ENCODE measurements around the gene FAM193B. TPM values are rescaled to one million over a fixed set of nuclear protein-coding genes. Genes with fewer than 3 reads are reported as not detected.

Gene FAM193B
- total RNA-seq, 1 donor from 2014 or later, result 71.2 TPM

GRCh38 chr5:177524941-177525655, 29.3 kb downstream of the FAM193B start:
- H3K4me3 Mint-ChIP-seq, result no peak overlapping the region
- H3K27me3 Mint-ChIP-seq, result no peaks in the 10 kb centered on the region
- intact Hi-C loops (cut with micrococcal nuclease), result no loop called here

GRCh38 chr5:177524539-177524900, 29.8 kb downstream of the FAM193B start:
- Mint-ChIP-seq H3K27ac (no peak overlapping the region), H3K4me3 (no peak overlapping the region), H3K9me3 (no peaks in the 10 kb centered on the region), H3K27me3 (no peaks in the 10 kb centered on the region), H3K36me3 (ENCODE audit: low read depth) (peaks cover 19% of the 10 kb centered on the region), H3K4me1 (peaks cover 9% of the 10 kb centered on the region)
- DNase-seq, result no peak
- intact Hi-C loops (cut with micrococcal nuclease), result no loop called here

More at GRCh38 chr5:177524941-177525655, 29.3 kb downstream of the FAM193B start:
- Mint-ChIP-seq H3K9me3 (no peaks in the 10 kb centered on the region), H3K36me3 (ENCODE audit: low read depth) (peaks cover 19% of the 10 kb centered on the region), H3K4me1 (peaks cover 9% of the 10 kb centered on the region), H3K27ac (no peak overlapping the region)
- DNase-seq, result no peak

GRCh38 chr5:177523711-177524538, 30.4 kb downstream of the FAM193B start:
- intact Hi-C loops (cut with micrococcal nuclease), result no loop called here
- no peak overlapping the region for H3K4me3 Mint-ChIP-seq
- no peaks in the 10 kb centered on the region for H3K27me3 Mint-ChIP-seq
- peaks cover 9% of the 10 kb centered on the region for H3K4me1 Mint-ChIP-seq
- H3K27ac Mint-ChIP-seq, result no peak overlapping the region
- no peaks in the 10 kb centered on the region for H3K9me3 Mint-ChIP-seq
- DNase-seq, result no peak
- H3K36me3 Mint-ChIP-seq (ENCODE audit: low read depth), result peaks cover 19% of the 10 kb centered on the region

GRCh38 chr5:177520916-177521513, 33.3 kb downstream of the FAM193B start:
- H3K36me3 Mint-ChIP-seq (ENCODE audit: low read depth), result peaks cover 31% of the 10 kb centered on the region
- DNase-seq, result no peak
- peak overlapping the region; percentile 26 for H3K27ac Mint-ChIP-seq
- H3K27me3 Mint-ChIP-seq, result no peaks in the 10 kb centered on the region
- intact Hi-C loops (cut with micrococcal nuclease), result no loop called here
- peaks cover 19% of the 10 kb centered on the region for H3K4me1 Mint-ChIP-seq
- no peak overlapping the region for H3K4me3 Mint-ChIP-seq
- no peaks in the 10 kb centered on the region for H3K9me3 Mint-ChIP-seq

- H3K4me1 Mint-ChIP-seq, result peaks cover 25% of the 10 kb centered on the region
- intact Hi-C loops (cut with micrococcal nuclease), result no loop called here
- DNase-seq, result no peak
- no peaks in the 10 kb centered on the region for H3K27me3 Mint-ChIP-seq
- no peaks in the 10 kb centered on the region for H3K9me3 Mint-ChIP-seq
- H3K36me3 Mint-ChIP-seq (ENCODE audit: low read depth), result peaks cover 33% of the 10 kb centered on the region
- no peak overlapping the region for H3K4me3 Mint-ChIP-seq
- H3K27ac Mint-ChIP-seq, result no peak overlapping the region
Observed at GRCh38 chr5:177520271-177520670, 34.1 kb downstream of the FAM193B start.

- peaks cover 28% of the 10 kb centered on the region for H3K4me1 Mint-ChIP-seq
- H3K4me3 Mint-ChIP-seq, result no peak overlapping the region
- intact Hi-C loops (cut with micrococcal nuclease), result loop anchor here (5.0 kb wide), 2 partner anchors 33 to 387 kb away; partner anchors contain the start of genes FAM193B and NSD1
- no peaks in the 10 kb centered on the region for H3K27me3 Mint-ChIP-seq
- peaks cover 34% of the 10 kb centered on the region for H3K36me3 Mint-ChIP-seq (ENCODE audit: low read depth)
- H3K27ac Mint-ChIP-seq, result no peak overlapping the region
- H3K9me3 Mint-ChIP-seq, result no peaks in the 10 kb centered on the region
- DNase-seq, result no peak
Observed at GRCh38 chr5:177519463-177520235, 34.7 kb downstream of the FAM193B start.

- H3K4me1 Mint-ChIP-seq, result peaks cover 32% of the 10 kb centered on the region
Observed at GRCh38 chr5:177516601-177517568, 37.5 kb downstream of the FAM193B start, which contains the start of gene DDX41. DDX41 (minus strand) TSS chr5:177516961; CDS start chr5:177516945, 16 bp downstream.

GRCh38 chr5:177515580-177515979, 38.8 kb downstream of the FAM193B start:
- DNase-seq, result no peak
- Mint-ChIP-seq H3K4me3 (peak overlapping the region; percentile 91), H3K27ac (peak overlapping the region; percentile 92), H3K9me3 (no peaks in the 10 kb centered on the region), H3K36me3 (ENCODE audit: low read depth) (peaks cover 58% of the 10 kb centered on the region), H3K4me1 (peaks cover 26% of the 10 kb centered on the region), H3K27me3 (no peaks in the 10 kb centered on the region)
- intact Hi-C loops (cut with micrococcal nuclease), result loop anchor here (5.0 kb wide), 2 partner anchors 37 to 383 kb away; partner anchors contain the start of genes FAM193B and NSD1

More at GRCh38 chr5:177516601-177517568, 37.5 kb downstream of the FAM193B start, which contains the start of gene DDX41:
- H3K27me3 Mint-ChIP-seq, result no peaks in the 10 kb centered on the region
- H3K9me3 Mint-ChIP-seq, result no peaks in the 10 kb centered on the region
- intact Hi-C loops (cut with micrococcal nuclease), result loop anchor here (1.0 to 5.0 kb wide), 6 partner anchors 20 to 385 kb away; partner anchors contain the start of genes FAM193B, GRK6, NSD1 and PDLIM7
- H3K27ac Mint-ChIP-seq, result peak within 1 kb of the TSS; percentile 92
- DNase-seq, result peak; percentile 99
- peak within 1 kb of the TSS; percentile 91 for H3K4me3 Mint-ChIP-seq
- H3K36me3 Mint-ChIP-seq (ENCODE audit: low read depth), result peaks cover 52% of the 10 kb centered on the region

- DNase-seq, result no peak
- Mint-ChIP-seq H3K36me3 (ENCODE audit: low read depth) (peaks cover 56% of the 10 kb centered on the region), H3K27me3 (no peaks in the 10 kb centered on the region), H3K27ac (no peak overlapping the region), H3K4me1 (peaks cover 23% of the 10 kb centered on the region), H3K9me3 (no peaks in the 10 kb centered on the region), H3K4me3 (peak overlapping the region; percentile 91)
- intact Hi-C loops (cut with micrococcal nuclease), result no loop called here
Observed at GRCh38 chr5:177514541-177514940, 39.8 kb downstream of the FAM193B start.

- intact Hi-C loops (cut with micrococcal nuclease), result no loop called here
- H3K36me3 Mint-ChIP-seq (ENCODE audit: low read depth), result peaks cover 56% of the 10 kb centered on the region
Observed at GRCh38 chr5:177513500-177513899, 40.9 kb downstream of the FAM193B start.

GRCh38 chr5:177512736-177513380, 41.5 kb downstream of the FAM193B start:
- H3K9me3 Mint-ChIP-seq, result no peaks in the 10 kb centered on the region
- H3K36me3 Mint-ChIP-seq (ENCODE audit: low read depth), result peaks cover 56% of the 10 kb centered on the region
- DNase-seq, result no peak
- intact Hi-C loops (cut with micrococcal nuclease), result no loop called here
- H3K27ac Mint-ChIP-seq, result no peak overlapping the region
- no peak overlapping the region for H3K4me3 Mint-ChIP-seq
- H3K27me3 Mint-ChIP-seq, result no peaks in the 10 kb centered on the region
- H3K4me1 Mint-ChIP-seq, result peaks cover 26% of the 10 kb centered on the region

More at GRCh38 chr5:177513500-177513899, 40.9 kb downstream of the FAM193B start:
- Mint-ChIP-seq H3K4me3 (no peak overlapping the region), H3K4me1 (peaks cover 26% of the 10 kb centered on the region), H3K27ac (no peak overlapping the region), H3K27me3 (no peaks in the 10 kb centered on the region), H3K9me3 (no peaks in the 10 kb centered on the region)
- no peak for DNase-seq
